ENCODE results near the gene CCR6.

DNA sequence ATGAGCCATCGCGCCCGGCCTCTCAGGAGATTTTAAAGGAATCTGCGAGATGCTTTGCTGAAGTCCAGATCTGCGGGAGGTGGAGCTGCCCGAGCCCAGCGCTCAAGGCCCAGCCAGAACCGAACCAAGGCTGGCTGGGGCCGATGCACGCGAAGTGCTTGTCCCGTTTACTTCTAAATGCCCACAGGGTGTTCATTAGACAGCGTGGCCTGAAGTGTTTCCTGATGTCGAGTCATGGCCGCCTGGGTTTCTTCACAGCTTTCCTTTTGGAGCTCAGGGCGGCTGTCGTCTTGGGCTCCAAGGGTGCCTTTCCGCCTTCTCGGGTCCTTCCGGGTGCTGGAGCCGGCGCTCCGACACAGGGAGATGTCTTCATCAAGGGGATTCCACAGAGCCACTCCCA lies 25.1 kb upstream of the CCR6 start:
- TF ChIP-seq CTCF (IDR thresholded peaks at IDR 0.05) (no peak), POLR2A (IDR thresholded peaks at IDR 0.05) (no peak)
